Ovary (tissue), 3 donors: Measurements from ENCODE around the gene CSTF3.

ENCODE experiments used
- POLR2A ChIP-seq: fragments of 450-650 bp; IDR thresholded peaks from one replicate; pipeline ENCODE4 v1.6.1; 2017; ENCODE audit warnings: antibody characterized with exemption, mild to moderate bottlenecking, moderate library complexity
- TF ChIP-seq, protein P1 (sequence below), 3 donors: fragments of 450-650 bp in 2 of 3; fragments of 200-600 bp in 1 of 3; IDR thresholded peaks; one replicate each; pipeline versions ENCODE4 v1.5.1 to v1.8.0; 2016 to 2022; ENCODE audit warnings: antibody characterized with exemption in 3 of 3, mild to moderate bottlenecking in 1 of 3
- donor health status: DM: no; HTN: no; CAD: no.

DNA sequence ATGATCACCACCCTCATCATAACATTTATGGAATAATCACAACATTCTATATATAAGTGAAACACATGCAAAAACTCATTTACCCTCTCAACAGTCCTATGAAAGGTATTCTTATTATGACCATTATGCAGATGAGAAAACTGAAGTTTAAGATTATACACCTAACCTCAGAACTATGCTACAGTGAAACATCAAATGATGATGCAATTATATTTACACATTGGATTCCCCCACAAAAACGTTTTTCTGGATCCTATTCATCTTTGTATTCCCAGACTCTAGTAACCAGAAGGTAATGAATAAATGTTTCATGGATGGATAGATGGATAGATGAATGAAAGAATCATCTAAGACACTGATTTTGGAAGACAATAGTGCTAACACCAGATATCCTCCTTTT is 67.1 kb downstream of the CSTF3 start:
- TF ChIP-seq, protein P1, sequence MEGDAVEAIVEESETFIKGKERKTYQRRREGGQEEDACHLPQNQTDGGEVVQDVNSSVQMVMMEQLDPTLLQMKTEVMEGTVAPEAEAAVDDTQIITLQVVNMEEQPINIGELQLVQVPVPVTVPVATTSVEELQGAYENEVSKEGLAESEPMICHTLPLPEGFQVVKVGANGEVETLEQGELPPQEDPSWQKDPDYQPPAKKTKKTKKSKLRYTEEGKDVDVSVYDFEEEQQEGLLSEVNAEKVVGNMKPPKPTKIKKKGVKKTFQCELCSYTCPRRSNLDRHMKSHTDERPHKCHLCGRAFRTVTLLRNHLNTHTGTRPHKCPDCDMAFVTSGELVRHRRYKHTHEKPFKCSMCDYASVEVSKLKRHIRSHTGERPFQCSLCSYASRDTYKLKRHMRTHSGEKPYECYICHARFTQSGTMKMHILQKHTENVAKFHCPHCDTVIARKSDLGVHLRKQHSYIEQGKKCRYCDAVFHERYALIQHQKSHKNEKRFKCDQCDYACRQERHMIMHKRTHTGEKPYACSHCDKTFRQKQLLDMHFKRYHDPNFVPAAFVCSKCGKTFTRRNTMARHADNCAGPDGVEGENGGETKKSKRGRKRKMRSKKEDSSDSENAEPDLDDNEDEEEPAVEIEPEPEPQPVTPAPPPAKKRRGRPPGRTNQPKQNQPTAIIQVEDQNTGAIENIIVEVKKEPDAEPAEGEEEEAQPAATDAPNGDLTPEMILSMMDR (IDR thresholded peaks at IDR 0.05) = no peak
- no peak for TF ChIP-seq POLR2A
